RWPE2 (cell line): ENCODE data around the gene JADE2.

Source experiments
- ATAC-seq: fragments of 200-7000 bp; cut with Tn5 transposase; 3 replicates; pipeline ENCODE4 v1.9.1; 2021; ENCODE audit warnings: low read depth
- DNase-seq: peaks from one replicate; pipeline ENCODE4 v3.0.0-alpha.2; 2020; ENCODE audit warnings: low spot score
- H3K27ac ChIP-seq: fragments of 450-650 bp; 2 replicates; pipeline ENCODE4 v1.5.1; 2017; ENCODE audit warnings: mild to moderate bottlenecking; ENCODE audit not compliant: poor library complexity, severe bottlenecking
- H3K27me3 ChIP-seq: fragments of 250-450 bp; sonication (Bioruptor Pico); 2 replicates; pipeline ENCODE4 v1.5.1; 2021; ENCODE audit warnings: mild to moderate bottlenecking, moderate library complexity; ENCODE audit not compliant: insufficient read depth, poor library complexity, severe bottlenecking
- H3K36me3 ChIP-seq: fragments of 250-450 bp; sonication (Bioruptor Pico); 2 replicates; pipeline ENCODE4 v1.5.1; 2020; ENCODE audit warnings: low read depth, mild to moderate bottlenecking, moderate library complexity
- H3K4me1 ChIP-seq: fragments of 250-450 bp; sonication (Bioruptor Pico); 2 replicates; pipeline ENCODE4 v1.5.1; 2021; ENCODE audit warnings: mild to moderate bottlenecking, moderate library complexity; ENCODE audit not compliant: insufficient read depth, poor library complexity, severe bottlenecking
- H3K4me3 ChIP-seq: fragments of 250-450 bp; sonication (Bioruptor Pico); 2 replicates; pipeline ENCODE4 v1.5.1; 2021; ENCODE audit warnings: mild to moderate bottlenecking, moderate library complexity; ENCODE audit not compliant: severe bottlenecking
- H3K9me3 ChIP-seq: fragments of 250-450 bp; sonication (Bioruptor Pico); 2 replicates; pipeline ENCODE4 v1.5.1; 2021; ENCODE audit warnings: mild to moderate bottlenecking, moderate library complexity; ENCODE audit not compliant: severe bottlenecking
- CTCF ChIP-seq: fragments of 450-650 bp; IDR thresholded peaks from one replicate; pipeline ENCODE4 v1.5.1; 2017; ENCODE audit warnings: mild to moderate bottlenecking, moderate library complexity; ENCODE audit not compliant: poor library complexity, severe bottlenecking

Gene JADE2

GRCh38 chr5:134571693-134572405, 46.4 kb downstream of the JADE2 start:
- Histone ChIP-seq H3K27me3 (no peaks in the 10 kb centered on the region), H3K27ac (no peak overlapping the region), H3K36me3 (peaks cover 95% of the 10 kb centered on the region), H3K9me3 (no peaks in the 10 kb centered on the region), H3K4me3 (no peak overlapping the region), H3K4me1 (peaks cover 9% of the 10 kb centered on the region)
- no peak for DNase-seq
- no peak for TF ChIP-seq CTCF
- no peak for ATAC-seq

- no peaks in the 10 kb centered on the region for H3K9me3 ChIP-seq
- H3K4me3 ChIP-seq: no peak overlapping the region
- H3K27ac ChIP-seq: no peak overlapping the region
- TF ChIP-seq CTCF: no peak
- H3K36me3 ChIP-seq: peaks cover 96% of the 10 kb centered on the region
- DNase-seq (no peak), ATAC-seq (no peak)
- no peaks in the 10 kb centered on the region for H3K27me3 ChIP-seq
- peaks cover 9% of the 10 kb centered on the region for H3K4me1 ChIP-seq
Observed at GRCh38 chr5:134572811-134573210, 47.3 kb downstream of the JADE2 start.

GRCh38 chr5:134574521-134574920, 49.1 kb downstream of the JADE2 start:
- Histone ChIP-seq H3K27me3 (no peaks in the 10 kb centered on the region), H3K36me3 (peaks cover 98% of the 10 kb centered on the region)

GRCh38 chr5:134575316-134575715, 49.8 kb downstream of the JADE2 start:
- ATAC-seq: no peak
- Histone ChIP-seq H3K9me3 (no peaks in the 10 kb centered on the region), H3K4me1 (no peaks in the 10 kb centered on the region), H3K36me3 (peaks cover 96% of the 10 kb centered on the region), H3K27me3 (no peaks in the 10 kb centered on the region), H3K4me3 (no peak overlapping the region), H3K27ac (no peak overlapping the region)
- TF ChIP-seq CTCF: no peak
- DNase-seq: no peak

More at GRCh38 chr5:134574521-134574920, 49.1 kb downstream of the JADE2 start:
- H3K9me3 ChIP-seq: no peaks in the 10 kb centered on the region
- H3K27ac ChIP-seq: no peak overlapping the region
- TF ChIP-seq CTCF: no peak
- DNase-seq (no peak), ATAC-seq (no peak)
- no peaks in the 10 kb centered on the region for H3K4me1 ChIP-seq
- H3K4me3 ChIP-seq: no peak overlapping the region

GRCh38 chr5:134576386-134577021, 51.0 kb downstream of the JADE2 start:
- no peaks in the 10 kb centered on the region for H3K9me3 ChIP-seq
- DNase-seq (no peak), ATAC-seq (peak; percentile 4; the same call in 1 of the 3 replicates)
- no peak overlapping the region for H3K4me3 ChIP-seq
- no peaks in the 10 kb centered on the region for H3K4me1 ChIP-seq
- peaks cover 90% of the 10 kb centered on the region for H3K36me3 ChIP-seq
- peak overlapping the region; percentile 10 for H3K27ac ChIP-seq
- TF ChIP-seq CTCF: no peak
- no peaks in the 10 kb centered on the region for H3K27me3 ChIP-seq
